Pulmonary artery endothelial cell (primary cell): ENCODE results near the gene CHRM3. TPM values are rescaled to one million over a fixed set of nuclear protein-coding genes. Genes with fewer than 3 reads are reported as not detected.

Source experiments
- DNase-seq: peaks from one replicate; pipeline ENCODE4 v3.0.0-alpha.2; 2011; ENCODE audit warnings: low read depth, low spot score
- total RNA-seq: library from RNA; depleted of rRNA; stranded (reverse); fragments of >200 nt; gene quantifications from 2 replicates; pipeline ENCODE4 v1.2.3, GENCODE V29; 2014

CHRM3 gene
- total RNA-seq, 1 donor from 2014 or later = 1.6 TPM

DNA sequence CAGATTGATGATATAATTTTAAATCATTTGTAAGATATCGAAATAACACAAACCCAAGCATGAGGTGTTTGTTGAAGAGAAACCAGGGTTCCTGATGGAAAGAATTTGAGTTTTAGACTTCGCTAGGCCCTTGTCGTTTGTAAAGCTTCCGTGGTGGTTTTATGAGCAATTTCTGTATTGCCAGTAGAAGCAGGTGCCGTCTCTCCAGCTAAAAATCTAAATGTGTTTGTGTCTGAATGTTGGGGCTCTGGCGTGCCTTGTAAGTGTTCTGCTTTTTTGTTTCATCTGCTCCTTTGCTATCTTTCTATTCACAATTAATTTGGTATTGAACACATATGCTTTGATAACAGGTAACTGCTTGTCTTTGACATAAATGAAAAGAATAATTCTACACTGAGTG lies 27.5 kb downstream of the CHRM3 start:
- DNase-seq = no peak

DNA sequence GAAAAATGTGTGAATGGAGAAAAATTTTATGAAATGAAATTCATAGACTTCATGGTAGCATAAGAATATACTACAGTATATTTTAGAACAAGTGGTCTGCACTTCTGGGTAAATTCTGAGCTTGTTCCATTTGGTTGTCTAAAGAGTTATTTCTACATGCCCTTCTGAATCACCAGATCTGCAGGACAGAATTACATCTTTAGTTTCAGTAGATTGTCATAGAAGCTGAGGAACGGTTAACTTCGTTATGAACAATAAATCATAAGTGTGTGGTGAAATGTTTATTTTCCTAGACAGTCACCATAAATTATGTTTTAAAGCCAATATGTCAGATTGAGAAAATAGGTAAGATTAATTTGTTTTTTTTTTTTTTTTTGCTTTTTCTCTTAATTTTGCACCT lies 30.9 kb downstream of the CHRM3 start:
- DNase-seq = no peak

DNA sequence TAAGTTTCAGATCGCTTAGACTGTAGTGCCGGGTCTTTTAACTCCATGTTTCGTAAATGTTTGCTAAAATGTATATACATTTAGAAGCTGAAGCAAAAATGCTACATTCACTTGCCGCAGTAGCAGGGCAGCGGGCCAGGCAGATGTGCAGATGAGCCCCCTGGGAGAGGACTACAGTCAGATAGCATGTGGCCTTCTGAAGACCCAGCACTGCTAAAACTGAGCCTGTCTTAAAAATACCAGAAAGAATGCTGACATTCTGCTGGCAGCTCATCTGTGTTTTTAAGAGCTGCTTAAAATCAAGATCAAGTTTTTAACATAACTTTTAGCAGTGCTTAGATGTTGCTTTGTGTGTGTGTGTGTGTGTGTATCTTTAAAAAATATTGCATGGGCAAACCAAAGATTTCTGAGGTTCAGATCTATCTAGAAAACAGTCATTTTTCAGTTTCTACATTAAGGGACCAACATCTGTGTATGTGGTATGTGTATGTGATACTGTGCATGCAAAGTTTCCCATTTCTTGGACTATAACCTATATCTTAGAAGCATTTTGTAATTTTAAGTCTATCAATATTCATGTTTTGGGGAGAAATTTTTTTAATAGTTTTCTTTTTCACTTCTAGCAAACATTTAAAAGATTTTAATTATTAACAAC lies 31.7 kb downstream of the CHRM3 start:
- no peak for DNase-seq

DNA sequence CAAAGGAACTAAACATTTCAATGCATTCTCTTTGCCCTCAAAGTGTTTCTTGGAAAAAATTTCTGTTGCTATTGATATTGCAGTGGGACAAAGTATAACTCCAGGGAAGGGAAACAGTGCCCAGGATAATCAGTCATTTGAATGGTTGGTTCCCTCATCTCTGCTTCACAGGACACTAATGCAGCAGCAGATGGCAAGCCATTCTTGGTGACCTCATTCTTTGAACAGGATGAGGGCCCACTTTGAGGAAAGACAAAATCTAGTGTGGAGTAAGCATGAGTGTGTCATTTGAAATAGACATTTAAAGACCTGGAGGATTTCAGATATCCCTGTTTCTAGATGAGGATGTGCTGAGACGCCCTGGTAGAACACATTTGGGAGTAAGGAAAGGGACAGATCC lies 32.3 kb downstream of the CHRM3 start:
- no peak for DNase-seq

DNA sequence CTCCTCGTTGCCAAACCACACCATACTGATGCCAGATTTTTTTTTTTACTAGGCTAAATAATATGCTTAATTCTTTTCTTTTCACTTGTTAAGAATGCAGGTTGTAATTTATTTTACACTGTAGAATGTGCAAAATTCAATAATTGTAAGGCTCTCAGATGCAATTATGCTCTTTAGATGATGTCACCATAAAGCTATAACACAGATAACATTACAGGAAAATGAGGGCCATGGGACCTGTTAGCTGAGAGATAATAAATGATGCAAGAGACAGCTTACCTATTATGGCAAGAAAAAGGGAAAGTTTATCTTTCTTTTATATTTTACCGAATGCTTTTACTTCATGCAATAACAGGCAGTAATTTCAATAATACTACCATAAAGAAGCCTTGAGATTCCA lies 35.4 kb downstream of the CHRM3 start:
- no peak for DNase-seq

DNA sequence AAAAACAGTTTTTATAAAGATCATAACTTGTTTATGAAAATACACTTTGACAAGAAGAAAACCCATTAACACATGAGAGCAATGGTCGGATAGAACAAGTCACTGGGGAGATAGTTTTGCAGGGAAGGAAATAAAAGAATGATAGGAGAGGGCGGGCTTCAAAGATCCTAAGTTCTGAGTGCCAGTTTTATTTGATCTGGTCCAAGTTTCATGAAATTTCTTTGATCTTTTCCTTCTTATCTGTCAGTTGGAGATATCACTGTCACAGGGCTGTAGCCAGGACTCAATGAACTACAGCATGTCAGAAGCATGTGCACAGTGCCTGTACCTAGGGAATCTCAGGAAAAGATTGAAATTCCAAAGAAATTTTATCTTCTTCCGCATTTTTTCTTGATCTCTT lies 36.5 kb downstream of the CHRM3 start:
- no peak for DNase-seq

DNA sequence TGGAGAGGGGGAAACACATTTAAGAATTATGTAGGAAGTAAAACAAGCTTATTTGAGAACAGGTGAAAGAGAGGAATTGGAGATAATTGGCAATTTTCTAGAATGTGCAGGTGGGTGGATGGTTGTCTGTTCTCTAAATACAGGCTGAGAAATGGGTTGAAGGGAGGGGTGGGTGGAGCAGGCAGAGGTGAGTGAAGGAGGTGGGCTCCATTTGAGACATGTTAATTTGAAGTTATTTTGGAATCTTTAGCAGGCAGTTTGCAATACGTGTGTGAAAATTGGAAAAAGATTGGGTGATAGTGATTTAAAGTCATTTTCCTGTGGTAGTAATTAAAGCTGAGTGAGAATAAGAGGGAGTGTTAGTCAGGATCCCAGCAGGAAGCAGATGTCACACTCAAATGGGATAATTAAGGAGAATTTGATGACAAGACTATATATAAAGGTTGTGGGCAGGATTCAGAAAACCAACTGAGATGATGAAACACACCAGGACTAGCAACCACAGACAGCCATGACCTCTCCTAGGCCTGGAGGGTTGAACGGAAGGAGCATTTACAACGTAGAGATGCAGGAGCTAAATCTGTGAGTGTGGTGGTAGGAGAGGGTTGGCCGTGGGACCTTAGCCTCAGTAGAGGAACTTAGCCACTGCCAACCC lies 40.6 kb downstream of the CHRM3 start:
- DNase-seq = no peak

DNA sequence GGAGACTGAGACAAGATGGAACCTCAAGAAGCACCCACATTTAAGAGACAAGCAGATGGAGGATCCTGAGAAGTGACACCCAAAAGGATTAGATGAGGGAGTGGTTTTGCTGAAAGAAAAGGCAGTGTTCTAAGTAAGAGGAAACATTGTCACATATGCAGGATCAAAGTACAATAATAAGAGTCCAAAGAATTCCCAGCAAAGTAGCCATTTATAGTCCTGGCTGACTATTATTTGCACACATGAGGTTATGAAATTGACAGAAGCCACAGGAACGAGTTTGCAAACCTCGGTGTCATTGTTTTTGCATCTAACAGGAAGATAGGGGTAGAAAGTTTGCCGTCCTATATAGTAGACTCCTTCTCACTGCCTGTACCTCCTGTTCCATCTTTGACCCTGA lies 41.3 kb downstream of the CHRM3 start:
- DNase-seq = no peak

DNA sequence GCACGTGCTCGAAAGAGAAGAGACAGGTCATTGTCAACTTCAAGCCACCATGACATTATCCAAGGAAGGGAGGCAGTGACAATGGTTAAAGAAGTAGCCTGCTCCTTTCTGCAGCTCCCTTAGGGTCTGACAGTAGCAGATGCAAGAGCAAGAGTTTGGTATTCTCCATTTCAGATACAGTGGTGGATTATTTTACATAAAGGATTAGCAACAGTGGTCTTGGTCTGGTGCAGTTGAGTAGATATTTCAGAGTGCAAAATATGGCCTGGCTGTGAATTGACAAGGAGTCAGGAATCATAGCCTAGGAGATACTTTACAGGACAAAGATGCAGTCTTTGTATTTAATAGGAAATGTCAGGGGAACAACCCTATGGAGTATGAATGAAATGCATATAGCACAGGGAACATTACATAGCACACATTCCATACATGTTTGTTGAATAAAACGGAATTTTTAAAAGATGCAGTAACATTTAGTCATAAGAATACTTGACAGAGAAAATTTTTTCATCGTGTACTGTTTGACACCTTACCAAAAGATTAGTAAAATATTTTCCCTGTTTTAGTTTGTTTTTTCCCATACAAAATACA lies 41.8 kb downstream of the CHRM3 start:
- no peak for DNase-seq

DNA sequence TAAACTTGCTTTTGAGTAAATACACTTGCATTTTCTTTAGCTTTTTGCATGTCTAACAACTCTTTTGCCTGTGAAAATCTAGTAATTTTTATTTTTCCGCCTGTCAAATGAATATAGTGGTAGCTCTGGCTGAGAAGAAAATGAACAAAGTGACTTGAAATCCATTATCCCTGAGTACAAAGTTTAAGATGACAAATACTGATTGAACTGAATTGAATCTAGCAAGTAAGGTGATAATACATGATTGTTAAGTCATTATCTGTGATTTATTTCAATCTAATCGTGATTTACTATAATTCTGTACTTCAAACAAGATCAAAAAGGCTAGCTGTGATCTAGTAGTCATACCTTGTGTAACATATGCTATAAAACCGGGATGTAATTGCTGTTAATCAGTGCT lies 42.8 kb downstream of the CHRM3 start:
- DNase-seq = no peak

DNA sequence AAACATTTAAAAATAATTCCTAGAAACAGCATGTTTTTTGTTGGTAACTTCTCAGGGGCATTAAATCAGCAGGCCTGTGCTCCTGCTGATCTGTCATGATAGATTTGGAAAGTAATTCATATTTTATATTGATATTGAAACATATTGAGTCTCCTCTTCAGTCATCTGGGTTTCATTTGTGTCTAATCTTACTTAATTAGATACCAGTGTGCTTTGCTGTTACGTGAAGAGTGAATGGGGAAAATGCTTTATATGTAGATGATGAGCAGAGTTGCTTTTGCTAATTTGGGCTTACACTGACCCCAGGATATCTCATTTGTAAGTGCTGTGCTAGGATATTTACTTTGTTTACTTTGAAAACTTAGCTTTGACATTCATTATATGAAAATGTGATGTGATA lies 45.9 kb downstream of the CHRM3 start:
- DNase-seq = no peak

DNA sequence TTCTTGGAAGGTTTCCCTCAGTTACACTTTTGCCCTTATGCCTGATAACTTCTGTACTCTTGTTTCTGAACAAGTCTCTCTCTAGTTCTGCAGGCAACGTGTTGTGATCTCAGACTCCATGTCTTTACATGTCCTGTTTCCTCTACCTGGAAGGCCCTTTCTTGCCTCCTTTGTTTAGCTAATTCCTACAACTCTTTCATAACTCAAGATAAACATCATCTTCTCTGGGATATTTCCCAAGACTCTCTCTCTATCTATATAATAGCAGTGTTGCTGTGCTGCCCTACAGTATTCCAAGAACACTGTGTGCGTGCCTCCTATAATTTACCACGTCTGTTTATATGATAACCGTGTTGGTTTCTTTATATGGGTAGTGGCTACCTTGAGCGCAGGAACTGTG lies 47.8 kb downstream of the CHRM3 start:
- no peak for DNase-seq
